NCI-H510A (cell line): Measurements from ENCODE around the gene EXOC3.

Source experiments
- DNase-seq: peaks from one replicate; lab custom pipeline; 2025; lab: John Stamatoyannopoulos, UW

The EXOC3 gene

DNA sequence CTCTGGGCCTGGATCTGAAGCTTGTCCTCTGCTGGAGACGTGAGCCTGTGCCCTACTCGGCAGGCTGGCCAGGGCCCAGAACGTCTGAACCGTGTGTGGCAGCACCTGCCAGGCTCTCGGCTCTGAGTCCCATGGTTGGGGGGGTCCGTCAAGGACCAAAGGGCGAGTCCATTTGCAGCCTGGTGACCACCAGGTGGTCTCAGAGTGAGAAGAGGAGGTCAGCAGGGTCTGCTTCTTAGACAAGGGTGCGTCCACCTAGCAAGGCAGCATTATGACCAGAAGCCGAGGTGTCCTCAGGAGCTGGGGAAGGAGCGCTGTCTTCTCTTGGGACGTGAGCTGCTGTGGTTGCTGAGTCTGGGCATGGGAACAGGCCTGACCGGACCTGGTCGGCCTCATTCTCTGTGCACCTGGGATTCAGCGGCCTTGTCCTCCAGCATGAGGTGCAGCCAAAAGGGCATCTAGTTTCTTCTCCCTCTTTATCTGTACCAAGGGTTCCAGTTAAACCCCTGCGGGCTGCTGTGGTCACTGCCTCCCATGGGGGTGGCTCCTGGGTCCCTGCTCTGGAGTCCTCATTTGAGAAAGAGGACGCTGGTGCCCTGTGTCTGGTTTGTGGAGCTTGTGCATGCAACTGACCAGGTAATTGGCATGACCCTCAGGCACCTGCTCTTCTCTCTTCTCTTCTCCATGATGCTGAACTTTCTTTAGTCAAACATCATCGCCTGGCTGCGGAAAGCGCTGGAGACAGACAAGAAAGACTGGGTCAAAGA, 14.4 kb downstream of the EXOC3 start:
- DNase-seq = no peak

DNA sequence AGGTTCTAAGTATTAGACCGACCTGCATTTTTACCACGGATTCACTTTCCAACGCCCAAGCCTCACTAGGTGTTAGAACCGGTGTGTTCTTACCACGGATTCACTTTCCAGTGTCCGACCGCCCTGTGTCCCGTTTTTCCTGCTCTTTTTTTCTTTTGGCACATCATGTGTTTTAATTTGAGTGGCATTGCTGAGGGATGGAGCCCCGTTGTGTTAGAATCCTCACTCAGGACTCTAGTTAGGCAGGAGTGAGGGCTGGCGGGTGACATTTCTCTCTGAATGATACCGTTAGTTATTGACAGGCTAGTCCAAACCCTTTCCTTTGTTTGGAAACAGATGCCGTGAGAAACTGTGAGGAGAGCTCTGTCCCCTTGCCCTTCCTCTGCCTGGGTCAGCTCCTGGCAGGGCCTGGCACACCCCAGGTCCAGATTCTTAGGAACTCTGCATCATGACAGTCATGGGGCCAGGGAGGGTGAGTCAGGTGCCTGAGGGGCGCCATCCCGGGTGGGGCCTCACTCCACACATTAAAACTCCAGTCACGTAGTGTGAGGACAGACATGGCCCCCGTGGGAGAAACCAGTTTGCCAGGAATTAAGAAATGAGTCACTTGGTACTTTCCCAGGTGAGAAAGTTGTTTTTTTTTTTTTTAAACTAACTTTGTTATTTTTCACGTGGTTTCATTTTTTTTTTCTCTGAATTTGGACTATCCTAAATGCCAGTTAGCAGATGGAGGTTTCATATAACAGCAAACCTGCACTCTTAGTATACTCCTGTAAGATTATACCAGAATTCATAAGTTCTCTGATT, 15.8 kb downstream of the EXOC3 start:
- no peak for DNase-seq

DNA sequence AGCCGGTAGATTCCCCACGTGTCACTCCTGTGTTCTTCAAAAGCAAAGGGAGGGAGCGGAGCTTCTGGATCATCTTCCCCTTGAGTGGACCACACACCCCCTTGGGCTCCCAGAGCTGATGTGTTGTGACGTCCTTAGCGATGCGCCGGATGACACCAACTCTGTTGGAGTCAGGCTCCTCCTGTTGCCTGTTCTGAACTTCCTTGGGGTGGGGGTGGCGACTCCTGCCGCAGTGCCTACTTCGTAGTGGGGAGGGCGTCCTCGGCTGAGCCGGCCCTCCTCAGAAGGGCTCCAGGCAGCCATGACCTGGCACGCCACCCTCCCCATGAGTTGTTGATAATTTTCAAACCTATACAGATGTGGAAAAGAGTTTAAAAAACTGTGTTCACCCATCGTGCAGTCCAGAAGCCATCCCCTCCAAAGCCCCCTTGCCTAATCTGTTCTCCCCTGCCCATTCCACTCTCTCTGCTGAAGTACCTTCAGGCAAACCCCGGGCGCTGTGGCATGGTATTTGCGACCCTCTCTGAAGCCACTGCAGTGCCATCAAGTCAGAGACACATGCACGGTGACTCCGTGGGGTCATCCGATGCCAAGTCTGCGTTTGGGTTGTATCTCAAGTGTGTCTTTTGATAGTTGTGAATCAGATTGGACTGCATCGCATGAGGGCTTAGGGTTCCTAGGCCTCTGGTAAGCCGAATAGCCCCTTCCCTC, 16.7 kb downstream of the EXOC3 start:
- no peak for DNase-seq

DNA sequence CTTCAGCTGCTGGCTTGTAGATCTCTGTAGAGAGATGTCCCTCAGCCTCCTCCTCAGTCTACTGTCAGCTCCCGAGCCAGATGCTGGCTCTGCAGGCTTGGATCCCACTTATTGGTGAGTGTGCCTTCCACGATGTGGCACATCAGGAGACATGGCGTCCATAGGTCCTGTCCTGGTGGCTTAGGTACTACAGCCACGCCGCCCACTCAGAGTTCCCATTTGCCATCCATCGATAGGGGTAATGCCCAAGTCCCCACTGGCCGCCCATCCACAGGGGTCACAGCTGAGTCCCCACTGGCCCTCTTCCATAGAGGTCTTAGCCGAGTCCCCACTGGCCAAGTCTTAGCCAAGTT, 17.3 kb downstream of the EXOC3 start:
- DNase-seq = no peak

DNA sequence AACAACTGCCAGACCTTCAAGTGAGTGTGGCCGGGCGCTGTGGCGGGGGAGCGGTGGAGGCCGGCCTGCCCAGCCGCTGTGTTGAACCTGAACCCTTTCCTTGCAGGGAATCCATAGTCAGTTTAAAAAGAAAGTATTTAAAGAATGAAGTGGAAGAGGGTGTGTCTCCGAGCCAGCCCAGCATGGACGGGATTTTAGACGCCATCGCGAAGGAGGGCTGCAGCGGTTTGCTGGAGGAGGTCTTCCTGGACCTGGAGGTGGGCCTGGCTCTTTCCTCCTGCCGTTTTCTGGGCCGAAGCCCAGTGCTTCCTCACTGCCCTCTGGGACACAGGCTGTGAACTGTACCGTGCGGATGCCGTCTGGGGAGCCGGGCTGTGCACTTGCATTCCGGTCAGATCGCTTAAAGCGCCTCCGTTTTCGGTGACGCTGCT, 19.1 kb downstream of the EXOC3 start:
- DNase-seq = no peak

DNA sequence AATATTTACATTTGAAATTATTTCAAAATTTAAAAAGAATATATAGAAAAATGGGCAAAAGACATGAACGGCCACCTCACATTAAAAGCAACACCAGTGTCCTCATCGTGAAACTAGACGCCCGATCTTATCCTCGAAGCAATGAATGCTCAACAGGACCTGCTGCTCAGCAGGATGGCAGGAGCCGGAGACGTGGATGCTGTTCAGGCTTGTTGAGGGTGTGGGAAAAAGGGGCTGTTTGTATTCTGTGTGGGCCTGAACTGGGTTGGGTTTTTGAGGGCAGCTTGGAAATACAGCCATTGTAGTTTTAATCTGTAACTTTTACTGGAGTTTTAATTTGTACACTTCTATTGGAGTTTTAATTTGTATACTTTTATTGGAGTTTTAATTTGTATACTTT, 20.3 kb downstream of the EXOC3 start:
- no peak for DNase-seq

DNA sequence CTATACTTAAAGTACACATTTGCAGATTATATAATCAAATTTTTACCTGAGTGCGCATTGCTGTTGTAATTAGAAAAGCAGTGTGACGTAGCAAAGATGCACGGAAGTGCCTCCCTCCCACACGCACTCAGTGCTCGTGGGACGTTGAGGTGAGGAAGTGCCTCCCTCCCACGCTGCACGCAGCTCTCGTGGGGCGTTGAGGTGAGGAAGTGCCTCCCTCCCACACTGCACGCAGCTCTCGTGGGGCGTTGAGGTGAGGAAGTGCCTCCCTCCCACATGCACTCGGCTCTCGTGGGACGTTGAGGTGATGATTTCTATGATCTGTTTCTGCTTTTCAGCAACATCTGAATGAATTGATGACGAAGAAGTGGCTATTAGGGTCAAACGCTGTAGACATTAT, 21.0 kb downstream of the EXOC3 start:
- no peak for DNase-seq

DNA sequence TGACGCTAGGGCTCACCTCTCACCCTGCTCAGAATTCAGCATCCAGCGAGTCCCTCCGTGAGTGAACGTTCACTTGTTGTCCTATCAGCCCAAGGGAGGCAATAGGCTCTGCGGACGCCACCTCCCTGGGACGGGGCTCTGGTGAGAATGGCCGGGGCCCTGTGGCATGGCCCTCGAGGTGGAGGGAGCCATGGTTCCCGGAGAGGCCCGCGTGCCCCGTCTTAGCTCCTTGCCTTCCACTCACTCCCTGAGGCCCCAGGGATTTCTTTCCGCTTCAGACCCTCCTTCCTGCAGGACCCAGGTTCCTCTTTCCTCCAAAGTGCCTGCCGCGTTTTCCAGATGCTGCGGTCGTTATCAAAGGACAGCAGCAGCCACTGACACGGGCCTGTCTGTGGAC, 21.5 kb downstream of the EXOC3 start:
- no peak for DNase-seq

DNA sequence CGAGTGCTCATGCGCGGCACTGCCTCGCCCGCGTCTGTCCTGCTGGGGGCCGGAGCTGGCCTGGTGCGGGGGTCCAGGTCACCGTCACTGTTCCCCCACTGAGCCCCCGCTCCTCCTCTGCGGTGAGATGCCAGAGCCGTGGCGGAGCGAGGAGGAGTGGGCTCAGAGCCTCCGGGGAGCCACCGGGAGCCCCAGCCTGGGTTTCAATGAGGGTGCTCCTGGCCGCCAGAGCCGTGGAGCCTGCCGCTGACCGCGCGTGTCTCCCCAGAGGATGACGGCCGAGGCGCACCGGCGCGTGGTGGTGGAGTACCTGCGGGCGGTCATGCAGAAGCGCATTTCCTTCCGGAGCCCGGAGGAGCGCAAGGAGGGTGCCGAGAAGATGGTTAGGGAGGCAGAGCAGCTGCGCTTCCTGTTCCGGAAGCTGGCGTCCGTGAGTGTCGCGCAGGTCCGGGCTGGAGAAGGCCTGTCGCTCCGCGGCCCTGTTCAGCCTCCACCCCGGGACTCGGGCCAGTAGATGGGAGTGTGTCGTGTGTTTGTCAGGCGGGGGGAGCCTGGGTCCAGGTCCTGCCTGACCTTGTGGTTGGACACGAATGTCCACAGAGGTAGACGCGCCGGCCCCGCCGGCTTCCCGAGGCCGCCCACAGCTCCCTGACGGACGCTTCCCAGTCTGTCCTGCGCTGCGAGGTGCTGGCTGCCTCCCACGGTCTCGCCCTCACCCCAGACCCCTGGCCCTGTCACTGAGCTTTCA, 22.0 kb downstream of the EXOC3 start:
- DNase-seq = no peak

DNA sequence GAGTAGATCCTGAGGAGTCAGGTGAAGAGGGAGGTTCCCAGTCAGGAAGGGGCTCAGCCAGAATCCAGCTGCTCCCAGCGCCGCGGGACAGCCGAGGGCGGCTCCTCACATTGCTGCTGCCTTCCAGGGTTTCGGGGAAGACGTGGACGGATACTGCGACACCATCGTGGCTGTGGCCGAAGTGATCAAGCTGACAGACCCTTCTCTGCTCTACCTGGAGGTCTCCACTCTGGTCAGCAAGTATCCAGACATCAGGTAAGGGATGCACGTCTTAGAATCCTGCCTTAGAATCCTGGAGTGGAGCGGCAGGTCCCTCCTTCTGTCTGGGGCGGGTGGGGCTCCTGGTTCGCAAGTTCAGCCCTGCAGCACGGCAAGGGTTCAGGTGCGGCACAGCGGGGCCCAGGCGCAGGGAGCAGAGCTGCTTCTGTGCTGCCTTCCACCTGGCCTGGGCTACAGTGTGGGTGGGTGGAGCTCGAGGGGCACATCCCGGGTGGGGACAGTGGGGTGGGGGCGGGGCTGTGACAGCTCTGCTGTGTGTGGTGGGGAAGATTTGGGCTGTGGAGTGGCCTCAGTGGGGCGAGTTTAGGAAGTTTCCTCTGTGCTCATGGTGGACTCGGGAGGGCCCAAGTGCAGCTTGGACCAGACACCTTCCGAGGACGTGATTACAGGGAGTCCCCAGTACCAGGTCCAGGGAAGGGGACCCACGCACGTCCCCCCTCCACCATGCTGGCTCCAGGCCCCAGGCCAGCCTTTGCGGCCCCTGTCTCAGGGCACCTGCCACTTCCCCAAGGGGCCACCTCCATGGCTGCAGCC, 22.8 kb downstream of the EXOC3 start:
- no peak for DNase-seq

DNA sequence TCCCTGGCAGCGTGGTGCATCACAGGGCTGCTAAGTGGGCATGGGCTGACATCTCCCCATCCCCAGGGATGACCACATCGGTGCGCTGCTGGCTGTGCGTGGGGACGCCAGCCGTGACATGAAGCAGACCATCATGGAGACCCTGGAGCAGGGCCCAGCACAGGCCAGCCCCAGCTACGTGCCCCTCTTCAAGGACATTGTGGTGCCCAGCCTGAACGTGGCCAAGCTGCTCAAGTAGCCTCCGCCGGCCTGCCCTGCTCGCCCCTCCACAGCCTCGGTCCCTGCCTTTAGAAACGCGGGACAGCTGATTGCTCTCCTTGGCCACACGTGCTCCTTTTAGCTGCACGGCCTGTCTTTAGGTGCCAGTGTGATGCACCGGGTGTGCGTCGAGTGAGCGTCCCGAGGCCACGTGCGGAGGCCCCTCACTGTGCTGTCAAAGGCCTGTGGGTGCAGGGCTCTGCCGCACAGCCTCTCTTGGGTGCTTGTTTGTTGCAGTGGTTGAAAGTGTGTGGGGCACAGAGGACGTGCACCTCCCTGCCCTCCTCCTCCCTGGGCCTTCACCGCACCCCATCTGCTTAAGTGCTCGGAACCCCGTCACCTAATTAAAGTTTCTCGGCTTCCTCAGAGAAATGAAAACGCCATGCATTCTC, 23.8 kb downstream of the EXOC3 start:
- no peak for DNase-seq

DNA sequence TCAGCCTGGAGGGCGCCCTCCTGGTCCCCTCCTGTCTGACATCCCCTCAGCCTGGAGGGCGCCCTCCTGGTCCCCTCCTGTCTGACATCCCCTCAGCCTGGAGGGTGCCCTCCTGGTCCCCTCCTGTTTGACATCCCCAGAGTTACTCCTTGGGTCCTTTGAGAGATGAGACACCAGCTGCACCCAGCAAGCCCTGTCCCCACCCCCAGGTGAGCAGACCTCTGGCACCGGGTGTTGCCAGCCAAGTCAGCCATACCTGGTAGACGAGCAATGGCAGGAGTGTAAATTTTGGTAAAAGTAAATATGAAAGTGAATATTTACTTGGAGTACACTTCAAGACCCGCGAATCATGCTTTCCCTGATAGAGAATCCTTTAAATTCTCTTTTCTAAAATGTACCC, 25.4 kb downstream of the EXOC3 start:
- no peak for DNase-seq

DNA sequence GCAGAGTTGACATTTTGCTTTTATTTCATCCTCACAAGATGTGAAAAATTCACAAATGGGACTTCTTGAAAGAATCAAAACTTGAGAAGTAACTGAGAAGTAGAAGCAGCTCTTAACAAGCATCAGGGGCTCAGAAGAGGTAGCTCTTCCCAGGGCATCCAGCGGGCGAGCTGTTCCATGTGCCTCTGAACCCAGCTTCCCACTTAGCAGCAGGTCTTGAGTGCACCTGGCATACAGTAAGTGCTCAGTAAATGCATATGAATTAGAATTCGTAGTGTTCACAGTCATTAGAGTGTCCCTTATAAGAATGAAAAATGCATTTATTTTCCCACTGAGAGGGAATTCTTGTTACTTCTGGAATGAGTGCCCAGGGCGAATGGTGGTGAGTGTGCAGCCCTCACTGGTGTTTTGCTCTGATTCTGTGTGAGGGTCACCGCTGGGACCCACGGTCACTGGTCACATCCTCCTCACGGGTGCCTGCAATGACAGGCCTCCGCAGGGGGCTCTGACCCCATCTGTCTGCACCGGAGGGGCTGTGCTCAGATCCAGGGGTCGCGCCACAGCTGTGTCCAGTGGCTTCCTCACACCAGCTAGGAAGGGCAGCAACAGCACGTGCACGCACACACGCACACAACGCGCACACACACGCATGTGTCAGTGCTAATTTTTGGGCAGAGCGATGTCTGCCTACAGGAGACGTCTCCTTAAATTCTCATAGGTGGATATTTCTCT, 26.9 kb downstream of the EXOC3 start:
- no peak for DNase-seq

DNA sequence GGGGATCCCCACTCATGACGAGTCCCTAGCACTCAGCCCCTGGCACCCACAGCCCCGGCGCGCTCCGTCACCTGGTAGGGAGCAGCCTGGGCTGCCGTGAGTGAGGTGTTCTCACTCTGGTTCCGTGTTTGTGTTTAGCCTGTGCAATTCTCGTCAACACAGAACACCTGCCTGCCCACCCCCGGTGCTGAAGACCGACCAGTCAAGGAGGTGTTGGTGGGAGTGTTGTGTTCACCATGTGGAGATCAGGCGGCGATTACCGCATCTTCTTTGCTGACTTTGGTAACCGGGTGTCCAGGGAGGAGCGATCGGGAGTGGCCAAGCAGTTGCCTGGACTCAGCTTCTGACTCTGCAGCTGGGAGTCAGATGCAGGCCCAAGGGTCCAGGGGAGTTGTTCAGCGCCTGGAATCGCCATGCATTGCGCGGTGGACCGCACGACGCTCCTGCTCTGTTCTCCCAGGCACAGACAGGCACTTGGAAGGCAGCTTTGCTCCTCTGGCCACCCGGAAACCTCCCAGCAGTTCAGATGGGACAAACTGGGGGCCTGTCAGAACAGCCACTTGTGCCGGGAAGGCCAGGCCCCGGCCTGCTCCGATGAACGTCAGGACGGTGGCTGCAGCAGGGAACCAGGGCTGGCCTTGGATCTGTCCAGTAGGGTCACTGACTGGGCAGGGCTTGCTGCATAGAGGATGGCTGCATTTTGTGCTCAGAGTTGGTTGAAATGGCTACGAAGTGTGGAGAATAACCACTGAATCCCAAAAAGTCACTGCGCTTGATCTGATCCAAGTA, 28.2 kb downstream of the EXOC3 start:
- peak; percentile 57 for DNase-seq

DNA sequence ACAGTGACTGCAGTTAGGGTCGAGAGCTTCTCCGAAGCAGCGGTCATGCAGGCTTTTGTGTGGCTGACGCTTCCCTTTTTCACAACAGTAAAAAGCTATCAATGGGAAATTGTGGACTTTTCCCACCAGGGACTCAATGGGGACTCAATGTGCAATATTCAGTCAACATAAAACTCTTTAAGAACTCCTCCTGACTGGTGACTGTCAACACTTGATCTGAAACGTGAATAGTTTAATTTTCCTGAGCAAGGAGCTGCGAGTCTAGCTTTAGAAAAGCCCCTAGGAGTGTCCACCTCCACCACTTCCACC, 28.7 kb downstream of the EXOC3 start:
- no peak for DNase-seq

DNA sequence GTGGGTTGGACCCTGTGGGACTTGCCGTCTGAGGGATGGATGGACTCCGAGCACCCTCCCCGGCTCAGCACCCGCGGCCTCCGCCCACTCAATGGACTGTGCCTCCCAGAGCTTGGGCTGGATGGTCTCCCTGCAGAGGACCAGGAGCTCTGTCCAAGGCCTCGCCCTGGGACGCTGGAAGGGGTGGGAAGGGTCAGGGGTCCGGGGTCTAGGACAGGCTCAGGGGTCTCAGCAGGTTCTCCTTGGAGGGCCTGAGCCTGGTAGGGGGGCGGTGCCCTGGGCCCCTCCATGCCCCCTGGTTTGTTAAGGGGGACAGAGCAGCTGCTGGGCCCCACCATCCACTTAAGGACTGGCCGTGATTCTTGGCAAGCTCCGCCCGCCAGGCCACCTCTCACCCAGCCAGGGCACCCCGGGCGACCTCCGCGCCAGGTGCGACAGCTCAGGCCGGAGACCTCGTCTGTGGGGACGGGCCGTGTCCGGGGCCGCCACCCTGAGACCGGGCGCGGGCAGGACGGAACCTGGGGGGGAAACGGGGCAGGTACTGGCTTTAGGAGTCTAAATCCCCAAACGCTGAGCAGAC, 29.2 kb downstream of the EXOC3 start:
- DNase-seq = no peak

DNA sequence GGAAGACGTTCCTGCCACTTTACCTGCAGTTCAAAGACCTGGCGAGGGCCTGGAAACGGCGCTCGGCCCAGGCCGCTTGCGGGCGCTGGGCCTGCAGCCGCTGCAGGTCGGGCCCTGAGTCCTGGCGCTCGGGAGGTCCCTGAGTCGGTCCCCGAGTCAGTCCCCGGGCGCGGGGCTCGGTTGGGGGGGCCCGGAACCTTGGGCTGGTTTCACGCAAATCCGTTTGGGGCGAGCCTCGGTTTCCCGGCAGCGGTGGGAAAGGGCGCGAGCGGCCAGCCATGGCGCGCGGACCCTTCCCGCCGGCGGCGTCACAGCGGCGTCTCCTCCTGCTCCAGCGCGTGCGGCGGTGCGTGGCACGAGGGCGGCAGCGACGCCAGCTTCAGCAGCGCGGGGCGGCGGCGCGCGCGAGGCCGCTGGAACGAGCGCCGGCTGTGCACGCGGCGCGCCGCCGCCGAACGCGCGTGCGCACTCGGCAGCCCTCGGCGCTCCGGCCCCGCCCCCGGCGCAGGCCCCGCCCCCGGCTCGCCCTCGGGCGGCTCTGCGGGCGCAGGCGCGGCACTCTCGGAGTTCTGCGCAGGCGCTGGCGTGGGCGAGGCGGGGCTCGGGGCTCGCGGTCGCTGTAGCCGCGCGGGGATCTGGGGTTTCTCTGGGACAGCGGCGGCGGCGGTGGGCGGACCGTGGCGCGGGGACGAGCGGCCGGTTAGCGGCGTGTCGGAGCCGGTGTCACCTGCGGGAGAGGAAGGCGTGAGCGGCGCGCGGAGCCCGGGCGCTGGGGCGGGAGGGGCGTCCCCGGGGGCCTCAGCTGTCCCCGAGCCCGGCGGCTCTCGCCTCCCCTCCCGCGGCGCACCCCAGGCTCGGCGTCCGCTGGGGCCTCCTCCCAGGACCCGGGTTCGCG, 29.9 kb downstream of the EXOC3 start:
- peak; percentile 94 for DNase-seq

DNA sequence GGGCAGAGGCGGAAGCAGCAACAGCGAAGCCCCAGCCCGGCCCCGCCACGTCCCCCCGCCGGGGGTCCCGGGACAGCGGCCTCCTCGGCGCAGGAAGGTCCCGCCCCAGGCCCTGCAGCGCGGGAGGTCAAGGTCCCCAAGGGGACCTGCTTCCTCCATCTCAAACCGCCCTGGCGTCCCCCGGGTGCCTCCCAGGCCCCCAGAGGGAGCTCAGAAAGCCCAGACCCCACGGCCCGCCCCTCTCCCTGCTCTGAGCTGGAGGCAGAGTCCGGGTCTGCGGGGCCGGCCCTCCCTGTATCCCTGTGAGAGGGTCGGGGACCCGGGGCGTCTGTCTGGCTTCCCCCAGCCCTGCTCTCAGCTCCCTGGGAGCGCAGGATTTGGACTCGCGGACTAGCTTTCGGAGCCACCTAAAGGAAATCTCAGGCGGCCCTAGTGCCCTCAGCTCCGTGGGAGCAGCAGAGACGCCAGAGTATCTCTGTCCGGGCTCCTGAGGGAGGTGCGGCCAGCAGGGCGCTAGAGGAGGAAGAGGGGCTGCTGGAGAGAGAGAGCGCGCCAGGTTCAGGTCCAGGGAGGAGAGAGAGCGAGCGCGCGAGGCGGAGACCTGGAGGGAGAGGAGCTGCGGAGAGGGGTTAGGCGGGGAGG, 30.7 kb downstream of the EXOC3 start:
- DNase-seq = peak; percentile 53
